ENCODE data around the gene DDX49.
"Not testable (repeated sequence)": the region's sequence is repeated elsewhere in the genome, so short reads cannot be mapped to it uniquely, and the experiment has no call there.

Gene DDX49

GRCh38 chr19:18895824-18896341, 23.6 kb upstream of the DDX49 start, which contains the start of gene CERS1:
CERS1 (minus strand) TSS chr19:18896158; CDS start chr19:18896072, 86 bp downstream.
- DNase-seq (ENCODE audit: low spot score) = no peak

- DNase-seq (ENCODE audit: low spot score) = no peak
Observed at GRCh38 chr19:18896421-18896841, 23.1 kb upstream of the DDX49 start.

GRCh38 chr19:18897094-18898029, 22.2 kb upstream of the DDX49 start:
- no peak for DNase-seq (ENCODE audit: low spot score)

GRCh38 chr19:18898081-18898606, 21.4 kb upstream of the DDX49 start:
- no peak for DNase-seq (ENCODE audit: low spot score)

- no peak for DNase-seq (ENCODE audit: low spot score)
Observed at GRCh38 chr19:18898607-18899408, 20.7 kb upstream of the DDX49 start.

- DNase-seq (ENCODE audit: low spot score) = no peak
Observed at GRCh38 chr19:18899624-18900560, 19.6 kb upstream of the DDX49 start.

GRCh38 chr19:18900700-18901481, 18.6 kb upstream of the DDX49 start:
- DNase-seq (ENCODE audit: low spot score) = no peak

- no peak for DNase-seq (ENCODE audit: low spot score)
Observed at GRCh38 chr19:18901491-18901890, 18.0 kb upstream of the DDX49 start.

GRCh38 chr19:18902519-18902918, 17.0 kb upstream of the DDX49 start:
- not testable (repeated sequence) for DNase-seq (ENCODE audit: low spot score)

- DNase-seq (ENCODE audit: low spot score) = no peak
Observed at GRCh38 chr19:18903156-18904037, 16.1 kb upstream of the DDX49 start.

- no peak for DNase-seq (ENCODE audit: low spot score)
Observed at GRCh38 chr19:18904334-18905057, 15.0 kb upstream of the DDX49 start.

- DNase-seq (ENCODE audit: low spot score) = no peak
Observed at GRCh38 chr19:18905058-18905456, 14.5 kb upstream of the DDX49 start.

- no peak for DNase-seq (ENCODE audit: low spot score)
Observed at GRCh38 chr19:18905513-18906236, 13.8 kb upstream of the DDX49 start.

GRCh38 chr19:18906605-18907519, 12.7 kb upstream of the DDX49 start:
- no peak for DNase-seq (ENCODE audit: low spot score)

GRCh38 chr19:18908917-18909619, 10.4 kb upstream of the DDX49 start:
- DNase-seq (ENCODE audit: low spot score) = no peak

- no peak for DNase-seq (ENCODE audit: low spot score)
Observed at GRCh38 chr19:18910010-18910409, 9.5 kb upstream of the DDX49 start.

All from COLO829 (cell line).